Heart right ventricle (tissue), 16 donors: ENCODE results near the gene HMX3. TPM values are rescaled to one million over a fixed set of nuclear protein-coding genes. Genes with fewer than 3 reads are reported as not detected.
A peak's percentile ranks its signal among the peaks of the same experiment; 100 is the strongest.

Source experiments
- ATAC-seq, 8 donors: fragments of 200-7000 bp; cut with Tn5 transposase; one replicate each; pipeline ENCODE4 v1.9.1; 2020; ENCODE audit warnings: mild to moderate bottlenecking in 8 of 8, moderate library complexity in 8 of 8, moderate number of reproducible peaks in 1 of 8
- DNase-seq, 2 donors: peaks; one replicate each; pipeline ENCODE4 v3.0.0-alpha.2; 2020
- H3K27ac ChIP-seq, 10 donors: fragments of 200-600 bp; sonication (generic) in 2 of 10; one replicate each; pipeline versions ENCODE4 v1.5.0 to v1.8.0; 2020 to 2022; ENCODE audit warnings: mild to moderate bottlenecking in 3 of 10
- H3K27me3 ChIP-seq, 7 donors: fragments of 200-600 bp; one replicate each; pipeline ENCODE4 v1.8.0; 2021 to 2022; ENCODE audit warnings: mild to moderate bottlenecking in 2 of 7
- H3K36me3 ChIP-seq, 9 donors: fragments of 200-600 bp; sonication (generic) in 1 of 9; one replicate each; pipeline versions ENCODE4 v1.5.0 to v1.8.0; 2020 to 2022; ENCODE audit warnings: mild to moderate bottlenecking in 2 of 9
- H3K4me1 ChIP-seq, 9 donors: fragments of 200-600 bp; sonication (generic) in 1 of 9; one replicate each; pipeline versions ENCODE4 v1.5.0 to v1.8.0; 2020 to 2022; ENCODE audit warnings: mild to moderate bottlenecking in 4 of 9
- H3K4me3 ChIP-seq, 10 donors: fragments of 200-600 bp; sonication (generic) in 2 of 10; one replicate each; pipeline versions ENCODE4 v1.5.0 to v1.8.0; 2020 to 2022; ENCODE audit warnings: mild to moderate bottlenecking in 7 of 10, moderate library complexity in 2 of 10
- H3K9me3 ChIP-seq, 11 donors: fragments of 200-600 bp in 10 of 11; sonication (generic) in 2 of 11; one replicate each; pipeline versions ENCODE4 v1.5.0 to v1.8.0; 2013 to 2022; ENCODE audit warnings: mild to moderate bottlenecking in 2 of 11, control low read depth in 1 of 11, moderate library complexity in 1 of 11
- CTCF ChIP-seq, 9 donors: fragments of 200-600 bp; sonication (generic) in 2 of 9; IDR thresholded peaks; one replicate each; pipeline versions ENCODE4 v1.5.0 to v1.8.0; 2021 to 2022; ENCODE audit warnings: antibody characterized with exemption in 9 of 9, mild to moderate bottlenecking in 5 of 9, moderate library complexity in 1 of 9
- WGBS, 2 donors: extraction: QIAGEN DNeasy Blood & Tissue Kit; methylation state at CpG; one replicate each; pipeline ENCODE4 v1.1.7; 2013; ENCODE audit warnings: inconsistent platforms in 1 of 2; 5-methylcytosine and 5-hydroxymethylcytosine counted together
- intact Hi-C, 10 donors: fragments of 100-400 bp; cut with DNase I; formaldehyde crosslinking; loops; one replicate each; pipeline versions ENCODE4 v1.11.1 to v1.14.2; 2022
- polyA plus RNA-seq, 2 donors: library from polyadenylated mRNA; stranded (reverse); fragments of 200-250 nt; gene quantifications; one replicate each; pipeline ENCODE4 v1.2.3, GENCODE V29; 2013
- total RNA-seq, 10 donors: library from RNA; stranded (reverse); fragmentation: NEBNext Ultra II Directional in 3 of 10; extraction: Animal tissue kit (Norgen Biotek cat#: 25700) in 3 of 10; gene quantifications; one replicate each; pipeline versions ENCODE4 v1.2.1 to v1.2.4, GENCODE V29; 2021 to 2023
- donor health status: Arrhythmogenic right ventricular cardiomyopathy.
- donor health status: ischemic (EF 13 %, LVEDD 7.1; RV severe dilation, severe dysfunction).
- donor health status: healthy with polysubstance abuse.
- donor health status: DM: no; HTN: yes; CAD: no.
- donor health status: DM: no; HTN: no; CAD: no.
- donor health status: ischemic (EF 25% LVEDD 6.9; RV normal size, moderate dysfunction).
- donor health status: ischemic (EF 25% LVEDD 5.7; RV mildly dilated, moderate dysfunction).
- donor health status: healthy.
- donor health status: DM: yes; HTN: yes; CAD: no.
- donor health status: Ischemic cardiomyopathy.
- donor health status: ischemic (EF 35%, LVEDD 5.7; RV mildly dilated, moderate dysfunction).
- donor health status: nonischemic (EF 11% LVEDD 7.7; RV severe dilation, severe dysfunction).
- donor health status: DM: yes; HTN: yes; CAD: no.
- donor health status: PGD.
- donor health status: ischemic (EF 29% LVEDD 5.4; RV normal size, mild dysfunction).
- donor health status: nonischemic (EF 23%, LVEDD 6.1; RV moderate dilation, normal function).

Gene HMX3
- total and polyA plus RNA-seq, 12 donors: not detected

GRCh38 chr10:123156078-123156477 is 20.3 kb downstream of the HMX3 start:
- 91 to 96% methylated on average over 2 of the region's 2 CpGs for WGBS, 2 donors

DNA sequence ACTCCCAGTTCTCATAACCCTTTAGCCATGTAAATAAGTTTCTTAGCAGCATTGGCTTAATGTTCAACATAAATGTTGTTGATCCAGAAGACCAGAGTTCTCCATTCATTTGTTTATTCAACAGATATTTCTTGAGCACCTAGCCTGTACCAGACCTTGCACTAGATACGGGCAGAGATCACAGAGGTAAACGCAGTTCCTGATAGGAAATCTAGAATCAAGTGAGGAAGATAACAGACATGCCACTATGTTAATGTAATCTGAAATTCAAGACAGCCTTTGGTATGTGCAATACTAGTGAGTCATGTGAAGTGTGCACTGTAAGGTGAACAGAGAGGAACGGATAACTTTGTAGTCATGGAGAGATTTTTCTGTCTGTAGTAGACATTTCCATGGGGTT is 21.4 kb downstream of the HMX3 start:
- TF ChIP-seq CTCF (IDR thresholded peaks at IDR 0.05): no peak
- ATAC-seq (no peak), DNase-seq (no peak)
- Histone ChIP-seq H3K4me3 (no peak overlapping the region), H3K36me3 (peaks cover 0 to 70% (median 18%) of the 10 kb centered on the region in 9 donors), H3K4me1 (peaks cover 0 to 70% (median 13%) of the 10 kb centered on the region in 9 donors), H3K9me3 (no peaks in the 10 kb centered on the region), H3K27ac (no peak overlapping the region), H3K27me3 (peaks cover 0 to 14% (median 13%) of the 10 kb centered on the region in 7 donors)
- WGBS, 2 donors: 65 to 78% methylated on average over 3 of the region's 3 CpGs
- intact Hi-C loops: loop anchor here in 2 of 10 donors (10.0 kb wide), 2 partner anchors 152 to 172 kb away; partner anchors contain the start of genes ACADSB (in 1 of the 2), IKZF5 (in 1 of the 2) and PSTK (in 1 of the 2)

More at GRCh38 chr10:123156078-123156477, 20.3 kb downstream of the HMX3 start:
- ATAC-seq (no peak), DNase-seq (no peak)
- intact Hi-C loops: loop anchor here in 2 of 10 donors (10.0 kb wide), 2 partner anchors 151 to 171 kb away; partner anchors contain the start of genes ACADSB (in 1 of the 2), IKZF5 (in 1 of the 2) and PSTK (in 1 of the 2)
- peaks cover 0 to 58% (median 10%) of the 10 kb centered on the region in 9 donors for H3K36me3 ChIP-seq
- H3K9me3 ChIP-seq: no peaks in the 10 kb centered on the region
- no peak overlapping the region for H3K27ac ChIP-seq
- H3K27me3 ChIP-seq: peaks cover 9 to 25% (median 24%) of the 10 kb centered on the region in 7 donors
- H3K4me3 ChIP-seq: peak overlapping the region in 1 of 10 donors; percentile 97
- no peak for TF ChIP-seq CTCF (IDR thresholded peaks at IDR 0.05)
- peaks cover 0 to 74% (median 19%) of the 10 kb centered on the region in 9 donors for H3K4me1 ChIP-seq

DNA sequence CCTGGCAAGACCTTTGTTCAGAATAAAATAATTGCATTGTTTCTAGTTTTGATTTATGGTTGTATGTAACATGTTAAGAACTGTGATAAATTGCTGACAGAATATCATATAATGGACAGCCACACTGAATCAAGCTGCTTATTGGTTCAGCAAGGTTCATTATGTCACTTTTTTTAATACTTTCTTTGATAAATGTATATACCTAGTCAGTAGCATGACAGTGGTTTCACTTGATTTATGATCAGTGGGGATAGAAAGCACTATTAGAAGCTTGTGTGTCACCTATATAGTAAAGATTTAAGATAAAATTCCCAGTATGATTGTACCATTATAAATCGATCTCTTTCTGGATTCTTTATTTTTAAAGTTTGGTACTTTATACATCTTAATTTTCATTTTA is 22.9 kb downstream of the HMX3 start:
- peaks cover 0 to 66% (median 13%) of the 10 kb centered on the region in 9 donors for H3K4me1 ChIP-seq
- intact Hi-C loops: loop anchor here in 2 of 10 donors (10.0 kb wide), 2 partner anchors 154 to 174 kb away; partner anchors contain the start of genes ACADSB (in 1 of the 2), IKZF5 (in 1 of the 2) and PSTK (in 1 of the 2)
- no peak for TF ChIP-seq CTCF (IDR thresholded peaks at IDR 0.05)
- no peak overlapping the region for H3K27ac ChIP-seq
- no peaks in the 10 kb centered on the region for H3K9me3 ChIP-seq
- peaks cover 0 to 84% (median 29%) of the 10 kb centered on the region in 9 donors for H3K36me3 ChIP-seq
- 88 to 90% methylated on average over 1 of the region's 1 CpG for WGBS, 2 donors
- ATAC-seq (no peak), DNase-seq (no peak)
- no peaks in the 10 kb centered on the region for H3K27me3 ChIP-seq
- no peak overlapping the region for H3K4me3 ChIP-seq

DNA sequence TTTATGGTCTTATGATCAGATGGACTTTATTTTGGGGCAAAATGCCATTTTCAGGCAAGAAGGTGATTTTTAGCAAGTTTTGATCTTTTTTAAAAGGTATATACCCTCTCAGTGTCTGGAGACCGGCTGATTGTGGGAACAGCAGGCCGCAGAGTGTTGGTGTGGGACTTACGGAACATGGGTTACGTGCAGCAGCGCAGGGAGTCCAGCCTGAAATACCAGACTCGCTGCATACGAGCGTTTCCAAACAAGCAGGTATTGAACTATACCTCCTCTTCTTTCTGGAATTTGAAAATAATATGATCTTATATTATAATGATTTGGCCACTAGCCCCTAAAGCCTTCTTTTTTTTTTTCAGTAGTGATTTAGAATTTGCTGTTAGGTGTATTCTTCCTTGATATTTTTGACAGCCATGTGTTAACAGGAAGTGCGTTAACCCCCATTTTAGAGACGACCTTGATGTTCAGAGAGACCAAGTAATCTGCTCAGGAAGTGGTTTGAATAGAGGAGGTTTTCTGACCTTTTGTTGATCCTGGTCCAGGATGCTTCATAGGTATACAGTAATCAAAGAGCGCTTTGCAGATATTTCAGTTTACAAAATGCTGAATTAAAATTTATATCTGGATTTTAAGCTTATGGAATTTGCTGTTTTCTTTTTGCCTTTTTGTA is 24.7 kb downstream of the HMX3 start:
- Histone ChIP-seq H3K4me3 (no peak overlapping the region), H3K27ac (no peak overlapping the region), H3K36me3 (peaks cover 0 to 99% (median 38%) of the 10 kb centered on the region in 9 donors), H3K9me3 (no peaks in the 10 kb centered on the region), H3K27me3 (no peaks in the 10 kb centered on the region), H3K4me1 (peaks cover 0 to 57% (median 6%) of the 10 kb centered on the region in 9 donors)
- 87 to 89% methylated on average over 11 of the region's 11 CpGs for WGBS, 2 donors
- DNase-seq (no peak), ATAC-seq (no peak)
- TF ChIP-seq CTCF (IDR thresholded peaks at IDR 0.05): no peak
- intact Hi-C loops: no loop called here
